HEK293T (cell line): Measurements from ENCODE around the gene KRT8.

Experiments used
- L3MBTL2 ChIP-seq: fragments of 450-650 bp; conservative IDR thresholded peaks from 2 replicates; pipeline ENCODE4 v1.6.1; 2016; ENCODE audit warnings: mild to moderate bottlenecking
- LEF1 ChIP-seq: fragments of 450-650 bp; IDR thresholded peaks from 2 replicates; pipeline ENCODE4 v1.6.1; 2017; ENCODE audit warnings: mild to moderate bottlenecking, borderline replicate concordance
- NFRKB ChIP-seq: fragments of 450-650 bp; IDR thresholded peaks from 2 replicates; pipeline ENCODE4 v1.6.1; 2016; ENCODE audit warnings: mild to moderate bottlenecking, moderate library complexity
- SP1 ChIP-seq: fragments of 450-650 bp; IDR thresholded peaks from 2 replicates; pipeline ENCODE4 v1.6.1; 2017

DNA sequence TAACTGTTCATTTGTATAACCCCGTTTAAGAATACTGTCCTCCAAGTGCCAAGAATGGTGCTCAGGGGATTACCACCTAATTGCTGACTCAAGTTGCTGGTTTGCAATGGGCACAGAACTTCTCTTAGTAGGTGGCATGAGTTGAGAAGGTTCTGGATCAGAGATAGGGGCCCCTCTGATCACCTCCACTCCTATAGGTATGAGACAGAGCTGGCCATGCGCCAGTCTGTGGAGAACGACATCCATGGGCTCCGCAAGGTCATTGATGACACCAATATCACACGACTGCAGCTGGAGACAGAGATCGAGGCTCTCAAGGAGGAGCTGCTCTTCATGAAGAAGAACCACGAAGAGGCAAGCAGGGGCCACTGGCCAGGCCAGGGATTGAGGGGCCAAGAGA, 45.7 kb upstream of the KRT8 start:
- TF ChIP-seq NFRKB (no peak), LEF1 (no peak), SP1 (no peak), L3MBTL2 (no peak)
